Smooth muscle cell (in vitro differentiated cells): ENCODE results near the gene KRT5. TPM values are rescaled to one million over a fixed set of nuclear protein-coding genes. Genes with fewer than 3 reads are reported as not detected.

Source experiments
- DNase-seq: peaks from one replicate; lab custom pipeline; 2025; ENCODE audit not compliant: unreplicated experiment; lab: John Stamatoyannopoulos, UW
- H2AFZ ChIP-seq: fragments of 200-600 bp; sonication (generic); 2 replicates; pipeline ENCODE4 v1.6.0; 2016; ENCODE audit warnings: antibody characterized with exemption, low read depth, mild to moderate bottlenecking
- H3F3A ChIP-seq: fragments of 200-600 bp; sonication (generic); 2 replicates; pipeline ENCODE4 v1.6.0; 2017; ENCODE audit warnings: antibody characterized with exemption, low read depth
- H3K27ac ChIP-seq: fragments of 200-600 bp; sonication (generic); 2 replicates; pipeline ENCODE4 v1.5.1; 2016; ENCODE audit warnings: low read depth, mild to moderate bottlenecking
- H3K27me3 ChIP-seq: fragments of 200-600 bp; sonication (generic); 2 replicates; pipeline ENCODE4 v1.6.1; 2016; ENCODE audit warnings: low read depth, mild to moderate bottlenecking
- H3K36me3 ChIP-seq: fragments of 200-600 bp; sonication (generic); 2 replicates; pipeline ENCODE4 v1.5.1; 2016; ENCODE audit warnings: low read depth
- H3K4me1 ChIP-seq: fragments of 200-600 bp; sonication (generic); 2 replicates; pipeline ENCODE4 v1.5.1; 2016; ENCODE audit warnings: low read depth
- H3K4me2 ChIP-seq: fragments of 200-600 bp; sonication (generic); 2 replicates; pipeline ENCODE4 v1.6.0; 2016; ENCODE audit warnings: mild to moderate bottlenecking
- H3K4me3 ChIP-seq: fragments of 200-600 bp; sonication (generic); 2 replicates; pipeline ENCODE4 v1.5.1; 2016; ENCODE audit warnings: mild to moderate bottlenecking
- H3K79me2 ChIP-seq: fragments of 200-600 bp; sonication (generic); 2 replicates; pipeline ENCODE4 v1.6.0; 2016; ENCODE audit warnings: low read depth, mild to moderate bottlenecking
- H3K9ac ChIP-seq: fragments of 200-600 bp; sonication (generic); 2 replicates; pipeline ENCODE4 v1.6.0; 2016; ENCODE audit warnings: low read depth
- H3K9me3 ChIP-seq: fragments of 200-600 bp; sonication (generic); replicated peaks from 2 replicates; pipeline ENCODE4 v1.5.1; 2016; ENCODE audit warnings: low read depth
- H4K20me1 ChIP-seq: fragments of 200-600 bp; sonication (generic); 2 replicates; pipeline ENCODE4 v1.6.0; 2016; ENCODE audit warnings: low read depth
- WGBS: methylation state at CpG from one replicate; pipeline ENCODE4 v1.1.7; 2016; ENCODE audit warnings: low lambda C conversion rate; 5-methylcytosine and 5-hydroxymethylcytosine counted together
- polyA plus RNA-seq: library from polyadenylated mRNA; unstranded; fragments of >200 nt; fragmentation: Nextera tagmentation; extraction: Ambion mirVana; gene quantifications from 2 replicates; pipeline ENCODE4 v1.2.1, GENCODE V29; 2016
- total RNA-seq: library from RNA; depleted of rRNA; stranded (reverse); fragments of >200 nt; gene quantifications from 2 replicates; pipeline ENCODE4 v1.2.3, GENCODE V29; 2014
- TF ChIP-seq, protein P1 (sequence below): fragments of 200-600 bp; sonication (generic); IDR thresholded peaks from 2 replicates; pipeline ENCODE4 v1.5.1; 2017; ENCODE audit warnings: borderline replicate concordance, mild to moderate bottlenecking, antibody characterized with exemption; ENCODE audit not compliant: insufficient read depth, poor library complexity, severe bottlenecking

KRT5 gene
- total and polyA plus RNA-seq, 2 experiments from 2014 or later: 67.2 to 209 TPM

DNA sequence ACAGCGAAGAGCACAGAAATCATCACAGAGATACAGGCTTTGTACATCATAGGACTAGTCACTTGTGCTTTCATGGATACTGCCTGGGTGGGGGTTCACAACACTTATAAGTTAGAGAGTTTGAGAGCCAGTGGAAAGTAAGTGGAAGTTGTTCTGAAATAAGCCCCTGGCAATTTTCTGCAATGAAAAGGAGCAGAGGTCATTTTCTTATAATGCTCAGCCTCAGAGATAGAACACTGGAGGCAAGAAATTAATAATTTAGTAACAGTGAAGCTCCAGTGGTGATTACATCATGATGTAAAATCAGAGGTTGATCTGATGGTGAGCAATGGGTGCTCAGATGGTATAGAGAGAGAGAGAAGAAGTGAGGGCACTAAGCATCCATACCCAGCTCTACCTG lies 33.0 kb downstream of the KRT5 start:
- no peaks in the 10 kb centered on the region for H3F3A ChIP-seq
- H3K9ac ChIP-seq: no peak overlapping the region
- H3K4me3 ChIP-seq: no peak overlapping the region
- no peak overlapping the region for H3K27ac ChIP-seq
- no peak for DNase-seq
- TF ChIP-seq, protein P1, sequence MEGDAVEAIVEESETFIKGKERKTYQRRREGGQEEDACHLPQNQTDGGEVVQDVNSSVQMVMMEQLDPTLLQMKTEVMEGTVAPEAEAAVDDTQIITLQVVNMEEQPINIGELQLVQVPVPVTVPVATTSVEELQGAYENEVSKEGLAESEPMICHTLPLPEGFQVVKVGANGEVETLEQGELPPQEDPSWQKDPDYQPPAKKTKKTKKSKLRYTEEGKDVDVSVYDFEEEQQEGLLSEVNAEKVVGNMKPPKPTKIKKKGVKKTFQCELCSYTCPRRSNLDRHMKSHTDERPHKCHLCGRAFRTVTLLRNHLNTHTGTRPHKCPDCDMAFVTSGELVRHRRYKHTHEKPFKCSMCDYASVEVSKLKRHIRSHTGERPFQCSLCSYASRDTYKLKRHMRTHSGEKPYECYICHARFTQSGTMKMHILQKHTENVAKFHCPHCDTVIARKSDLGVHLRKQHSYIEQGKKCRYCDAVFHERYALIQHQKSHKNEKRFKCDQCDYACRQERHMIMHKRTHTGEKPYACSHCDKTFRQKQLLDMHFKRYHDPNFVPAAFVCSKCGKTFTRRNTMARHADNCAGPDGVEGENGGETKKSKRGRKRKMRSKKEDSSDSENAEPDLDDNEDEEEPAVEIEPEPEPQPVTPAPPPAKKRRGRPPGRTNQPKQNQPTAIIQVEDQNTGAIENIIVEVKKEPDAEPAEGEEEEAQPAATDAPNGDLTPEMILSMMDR: no peak
- no peaks in the 10 kb centered on the region for H4K20me1 ChIP-seq
- H3K27me3 ChIP-seq: peaks cover 21% of the 10 kb centered on the region
- H3K9me3 ChIP-seq: no peaks in the 10 kb centered on the region
- H3K79me2 ChIP-seq: no peaks in the 10 kb centered on the region
- no peak overlapping the region for H3K4me2 ChIP-seq
- WGBS: 84% methylated on average over 1 of the region's 1 CpG
- no peaks in the 10 kb centered on the region for H3K4me1 ChIP-seq
- no peaks in the 10 kb centered on the region for H3K36me3 ChIP-seq
- H2AFZ ChIP-seq: no peak overlapping the region

DNA sequence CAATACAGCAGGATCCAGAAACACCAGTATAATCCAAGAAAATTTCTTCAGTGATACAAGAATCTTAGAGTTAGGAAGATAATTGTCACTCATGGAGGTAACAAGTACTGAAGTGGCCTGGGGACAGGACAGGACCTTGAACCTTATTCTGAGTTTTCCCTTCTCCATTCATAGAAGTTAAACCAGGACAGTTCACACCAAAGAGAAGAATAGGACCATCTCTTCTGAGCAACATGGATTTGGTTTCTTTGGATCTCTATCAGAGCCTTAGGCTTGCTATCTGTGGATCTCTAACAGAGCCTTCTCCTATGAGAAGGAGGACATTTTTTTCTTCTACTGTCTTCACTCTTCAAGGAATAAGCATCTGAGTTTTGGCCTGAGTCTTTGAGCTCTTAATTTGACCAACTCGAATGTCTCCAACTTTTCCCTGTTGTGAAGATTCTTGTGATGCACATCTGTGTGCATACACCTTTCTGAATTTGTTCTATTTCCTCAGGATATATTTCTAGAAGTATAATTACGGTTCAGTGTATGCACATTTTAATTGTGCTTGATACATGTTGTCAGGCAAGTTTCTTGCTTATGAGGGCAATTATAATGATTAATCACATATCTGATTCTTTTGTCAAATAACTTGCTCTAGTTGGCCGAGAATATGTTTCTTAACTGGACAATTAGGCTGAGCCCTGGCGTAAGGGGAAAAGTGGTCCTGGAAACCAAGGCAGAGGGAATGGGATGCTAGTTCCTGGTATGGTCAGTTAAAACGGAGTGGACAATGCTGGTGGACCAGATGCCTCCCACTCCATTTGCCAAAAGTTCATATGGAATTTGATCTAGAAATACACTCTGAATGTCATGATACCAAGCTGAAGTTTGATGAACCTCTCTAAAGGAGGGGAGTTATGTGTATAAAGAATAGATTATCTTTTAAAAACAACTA lies 33.8 kb downstream of the KRT5 start:
- TF ChIP-seq, protein P1: no peak
- Histone ChIP-seq H4K20me1 (no peaks in the 10 kb centered on the region), H2AFZ (no peak overlapping the region), H3K4me3 (no peak overlapping the region), H3K27ac (no peak overlapping the region), H3K36me3 (no peaks in the 10 kb centered on the region), H3K27me3 (peaks cover 14% of the 10 kb centered on the region), H3K9me3 (no peaks in the 10 kb centered on the region), H3K9ac (no peak overlapping the region), H3K4me1 (no peaks in the 10 kb centered on the region), H3F3A (no peaks in the 10 kb centered on the region), H3K4me2 (no peak overlapping the region), H3K79me2 (no peaks in the 10 kb centered on the region)
- 87% methylated on average over 5 of the region's 5 CpGs for WGBS
- no peak for DNase-seq

DNA sequence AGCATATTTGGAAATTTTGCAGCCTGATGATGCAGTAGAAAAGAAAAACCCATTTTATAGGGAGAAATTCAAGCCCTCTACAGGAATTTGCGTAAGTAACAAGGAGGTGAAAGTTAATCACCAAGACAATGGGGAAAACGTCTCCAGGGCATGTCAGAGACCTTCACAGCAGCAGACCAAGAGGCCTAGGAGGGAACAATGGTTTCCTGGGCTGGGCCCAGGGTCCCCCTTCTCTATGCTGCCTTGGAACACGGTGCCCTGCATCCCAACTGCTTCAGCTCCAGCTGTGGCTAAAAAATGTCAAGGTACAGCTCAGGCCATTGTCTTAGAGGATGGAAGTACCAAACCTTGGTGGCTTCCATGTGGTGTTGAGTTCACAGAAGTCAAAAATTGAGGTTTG lies 40.1 kb downstream of the KRT5 start:
- H3F3A ChIP-seq: no peaks in the 10 kb centered on the region

More for the DNA sequence above, 40.1 kb downstream of the KRT5 start:
- H3K79me2 ChIP-seq: no peaks in the 10 kb centered on the region
- DNase-seq: no peak
- H3K4me3 ChIP-seq: no peak overlapping the region
- H3K27me3 ChIP-seq: peaks cover 5% of the 10 kb centered on the region
- H3K9me3 ChIP-seq: no peaks in the 10 kb centered on the region
- H3K4me2 ChIP-seq: no peak overlapping the region
- no peak overlapping the region for H2AFZ ChIP-seq
- H3K9ac ChIP-seq: no peak overlapping the region
- H3K27ac ChIP-seq: no peak overlapping the region
- H3K4me1 ChIP-seq: no peaks in the 10 kb centered on the region
- TF ChIP-seq, protein P1: no peak
- WGBS: 57% methylated on average over 3 of the region's 3 CpGs
- no peaks in the 10 kb centered on the region for H3K36me3 ChIP-seq
- no peaks in the 10 kb centered on the region for H4K20me1 ChIP-seq
